ENCODE measurements around the gene TRDN.
"Not testable (repeated sequence)": the region's sequence is repeated elsewhere in the genome, so short reads cannot be mapped to it uniquely, and the experiment has no call there.

The TRDN gene

GRCh38 chr6:123632641-123633040 is 4.1 kb downstream of the TRDN start:
- FAIRE-seq (no peak), DNase-seq (ENCODE audit: insufficient read length, low spot score) (no peak)

- no peak for FAIRE-seq
Measured at GRCh38 chr6:123629258-123629941, 7.3 kb downstream of the TRDN start.

GRCh38 chr6:123625696-123626095 is 11.1 kb downstream of the TRDN start:
- FAIRE-seq (no peak), DNase-seq (ENCODE audit: insufficient read length, low spot score) (no peak)

More at GRCh38 chr6:123629258-123629941, 7.3 kb downstream of the TRDN start:
- DNase-seq (ENCODE audit: insufficient read length, low spot score): no peak

GRCh38 chr6:123622780-123623179 is 14.0 kb downstream of the TRDN start:
- no peak for DNase-seq (ENCODE audit: insufficient read length, low spot score)
- FAIRE-seq: no peak

GRCh38 chr6:123619156-123619555 is 17.6 kb downstream of the TRDN start:
- no peak for DNase-seq (ENCODE audit: insufficient read length, low spot score)
- no peak for FAIRE-seq

- DNase-seq (ENCODE audit: insufficient read length, low spot score) (no peak), FAIRE-seq (no peak)
Measured at GRCh38 chr6:123616942-123617341, 19.8 kb downstream of the TRDN start.

- DNase-seq (ENCODE audit: insufficient read length, low spot score): no peak
- no peak for FAIRE-seq
Measured at GRCh38 chr6:123616016-123616415, 20.7 kb downstream of the TRDN start.

- DNase-seq (ENCODE audit: insufficient read length, low spot score) (no peak), FAIRE-seq (no peak)
Measured at GRCh38 chr6:123610779-123611178, 26.0 kb downstream of the TRDN start.

- DNase-seq (ENCODE audit: insufficient read length, low spot score): no peak
- FAIRE-seq: no peak
Measured at GRCh38 chr6:123604067-123604466, 32.7 kb downstream of the TRDN start.

GRCh38 chr6:123598011-123598410 is 38.7 kb downstream of the TRDN start:
- FAIRE-seq (no peak), DNase-seq (ENCODE audit: insufficient read length, low spot score) (no peak)

- DNase-seq (ENCODE audit: insufficient read length, low spot score) (no peak), FAIRE-seq (no peak)
Measured at GRCh38 chr6:123594776-123595175, 42.0 kb downstream of the TRDN start.

GRCh38 chr6:123592426-123592825 is 44.3 kb downstream of the TRDN start:
- DNase-seq (ENCODE audit: insufficient read length, low spot score): no peak
- FAIRE-seq: no peak

GRCh38 chr6:123589973-123590372 is 46.8 kb downstream of the TRDN start:
- FAIRE-seq (no peak), DNase-seq (ENCODE audit: insufficient read length, low spot score) (no peak)

GRCh38 chr6:123589317-123589716 is 47.4 kb downstream of the TRDN start:
- DNase-seq (ENCODE audit: insufficient read length, low spot score) (no peak), FAIRE-seq (no peak)

- FAIRE-seq (no peak), DNase-seq (ENCODE audit: insufficient read length, low spot score) (no peak)
Measured at GRCh38 chr6:123588546-123588895, 48.2 kb downstream of the TRDN start.

GRCh38 chr6:123587838-123588545 is 48.8 kb downstream of the TRDN start:
- FAIRE-seq: no peak
- no peak for DNase-seq (ENCODE audit: insufficient read length, low spot score)

- not testable (repeated sequence) for DNase-seq (ENCODE audit: insufficient read length, low spot score); FAIRE-seq
Measured at GRCh38 chr6:123587407-123587806, 49.3 kb downstream of the TRDN start.

- DNase-seq (ENCODE audit: insufficient read length, low spot score) (no peak), FAIRE-seq (no peak)
Measured at GRCh38 chr6:123580331-123580730, 56.4 kb downstream of the TRDN start.

- no peak for FAIRE-seq
Measured at GRCh38 chr6:123575188-123575587, 61.6 kb downstream of the TRDN start.

GRCh38 chr6:123570813-123571684 is 65.7 kb downstream of the TRDN start:
- DNase-seq (ENCODE audit: insufficient read length, low spot score): no peak

More at GRCh38 chr6:123575188-123575587, 61.6 kb downstream of the TRDN start:
- DNase-seq (ENCODE audit: insufficient read length, low spot score): no peak

GRCh38 chr6:123569575-123569974 is 67.2 kb downstream of the TRDN start:
- no peak for FAIRE-seq

More at GRCh38 chr6:123570813-123571684, 65.7 kb downstream of the TRDN start:
- FAIRE-seq: no peak

More at GRCh38 chr6:123569575-123569974, 67.2 kb downstream of the TRDN start:
- no peak for DNase-seq (ENCODE audit: insufficient read length, low spot score)
